Activated CD8-positive, alpha-beta T cell treated with anti-CD3 and anti-CD28 coated beads, Interleukin-2, amount 10 ng/mL, durations not matched to agents 7 days and 5 days (primary cell): ENCODE results near the gene OR52L1. TPM values are rescaled to one million over a fixed set of nuclear protein-coding genes. Genes with fewer than 3 reads are reported as not detected.

ENCODE experiments used
- ATAC-seq: fragments of 150-1000 bp; cut with Tn5 transposase; one replicate; pipeline ENCODE4 v1.10.0; 2021; ENCODE audit warnings: moderate library complexity
- CTCF ChIA-PET: fragments of 350-600 bp; sonication (Branson Sonifier 250); formaldehyde crosslinking; loops from one replicate; lab custom pipeline; 2021; ENCODE audit warnings: antibody characterized with exemption; lab: Charles Lee
- POLR2A ChIA-PET: fragments of 350-600 bp; sonication (Branson Sonifier 250); formaldehyde crosslinking; loops from one replicate; lab custom pipeline; 2021; ENCODE audit warnings: antibody characterized with exemption; lab: Charles Lee
- DNase-seq: peaks from one replicate; pipeline ENCODE4 v3.0.0-alpha.2; 2020
- H3K27ac Mint-ChIP-seq: one replicate; pipeline ENCODE4 v1.8.0; 2021; ENCODE audit warnings: mild to moderate bottlenecking, mixed read lengths
- H3K27me3 Mint-ChIP-seq: one replicate; pipeline ENCODE4 v1.8.0; 2021; ENCODE audit warnings: low read depth, mixed read lengths
- H3K36me3 Mint-ChIP-seq: one replicate; pipeline ENCODE4 v1.8.0; 2021; ENCODE audit warnings: low read depth, mixed read lengths
- H3K4me1 Mint-ChIP-seq: one replicate; pipeline ENCODE4 v1.8.0; 2021; ENCODE audit warnings: low read depth, mixed read lengths
- H3K4me3 Mint-ChIP-seq: one replicate; pipeline ENCODE4 v1.8.0; 2021; ENCODE audit warnings: mild to moderate bottlenecking, mixed read lengths
- H3K9me3 Mint-ChIP-seq: one replicate; pipeline ENCODE4 v1.8.0; 2022; ENCODE audit warnings: mixed read lengths; ENCODE audit not compliant: insufficient read depth
- total RNA-seq, 2 experiments: library from RNA; stranded (reverse); gene quantifications; one replicate each; pipeline ENCODE4 v1.2.3, GENCODE V29; 2021

Gene OR52L1
- total RNA-seq, result not detected

- CTCF ChIA-PET, result no interaction called here
- no peaks in the 10 kb centered on the region for H3K4me1 Mint-ChIP-seq
- ATAC-seq (no peak), DNase-seq (no peak)
- no peaks in the 10 kb centered on the region for H3K9me3 Mint-ChIP-seq
- no peak within 1 kb of the TSS for H3K4me3 Mint-ChIP-seq
- POLR2A ChIA-PET, result no interaction called here
- H3K27me3 Mint-ChIP-seq, result peaks cover 8% of the 10 kb centered on the region
- H3K27ac Mint-ChIP-seq, result no peak within 1 kb of the TSS
- no peaks in the 10 kb centered on the region for H3K36me3 Mint-ChIP-seq
Observed at GRCh38 chr11:5986885-5987284, at the start of gene OR52L1. OR52L1 (minus strand) TSS chr11:5986985; CDS start chr11:5986930, 55 bp downstream.

- Mint-ChIP-seq H3K27ac (no peak within 1 kb of the TSS), H3K9me3 (no peaks in the 10 kb centered on the region), H3K27me3 (peaks cover 10% of the 10 kb centered on the region), H3K4me1 (no peaks in the 10 kb centered on the region), H3K4me3 (no peak within 1 kb of the TSS), H3K36me3 (no peaks in the 10 kb centered on the region)
- ChIA-PET POLR2A (no interaction called here), CTCF (no interaction called here)
- ATAC-seq, result no peak
- DNase-seq, result no peak
Observed at GRCh38 chr11:6030708-6031405, 44.1 kb upstream of the OR52L1 start, which contains the start of gene OR56A1. OR56A1 (minus strand) TSS chr11:6030758; CDS start chr11:6027692, 3,066 bp downstream.

GRCh38 chr11:6027501-6027900 lies 40.7 kb upstream of the OR52L1 start:
- DNase-seq, result no peak
- Mint-ChIP-seq H3K36me3 (no peaks in the 10 kb centered on the region), H3K27ac (no peak overlapping the region), H3K4me3 (no peak overlapping the region), H3K9me3 (no peaks in the 10 kb centered on the region), H3K27me3 (peaks cover 17% of the 10 kb centered on the region), H3K4me1 (no peaks in the 10 kb centered on the region)
- POLR2A ChIA-PET, result interaction anchor here (0.6 kb wide), 1 partner anchor 103 kb away, joined by 3 read pairs; no protein-coding TSS in a partner anchor
- ATAC-seq, result no peak
- CTCF ChIA-PET, result no interaction called here

GRCh38 chr11:6025056-6025455 lies 38.3 kb upstream of the OR52L1 start:
- no peak overlapping the region for H3K27ac Mint-ChIP-seq
- no peaks in the 10 kb centered on the region for H3K4me1 Mint-ChIP-seq
- no peak overlapping the region for H3K4me3 Mint-ChIP-seq
- H3K9me3 Mint-ChIP-seq, result no peaks in the 10 kb centered on the region
- CTCF ChIA-PET, result no interaction called here
- ATAC-seq (no peak), DNase-seq (no peak)
- H3K36me3 Mint-ChIP-seq, result no peaks in the 10 kb centered on the region
- peaks cover 17% of the 10 kb centered on the region for H3K27me3 Mint-ChIP-seq
- POLR2A ChIA-PET, result no interaction called here

GRCh38 chr11:6022956-6023355 lies 36.2 kb upstream of the OR52L1 start:
- Mint-ChIP-seq H3K4me1 (no peaks in the 10 kb centered on the region), H3K4me3 (no peak overlapping the region), H3K9me3 (no peaks in the 10 kb centered on the region), H3K27me3 (peaks cover 26% of the 10 kb centered on the region), H3K36me3 (no peaks in the 10 kb centered on the region), H3K27ac (no peak overlapping the region)
- DNase-seq (peak; percentile 30), ATAC-seq (peak; percentile 64)
- CTCF ChIA-PET, result interaction anchor here (0.6 to 1.5 kb wide), 8 partner anchors 13 to 356 kb away, joined by 3 to 12 read pairs (median 4); no protein-coding TSS in a partner anchor
- POLR2A ChIA-PET, result interaction anchor here (1.2 kb wide), 1 partner anchor 11 kb away, joined by 3 read pairs; no protein-coding TSS in a partner anchor

- ATAC-seq, result no peak
- Mint-ChIP-seq H3K27ac (no peak overlapping the region), H3K9me3 (peaks cover 11% of the 10 kb centered on the region), H3K36me3 (no peaks in the 10 kb centered on the region), H3K4me3 (no peak overlapping the region), H3K27me3 (peaks cover 10% of the 10 kb centered on the region), H3K4me1 (no peaks in the 10 kb centered on the region)
- CTCF ChIA-PET, result interaction anchor here (0.6 to 0.9 kb wide), 2 partner anchors 11 to 938 kb away, joined by 3 read pairs; no protein-coding TSS in a partner anchor
- no peak for DNase-seq
- POLR2A ChIA-PET, result no interaction called here
Observed at GRCh38 chr11:6013042-6013441, 26.3 kb upstream of the OR52L1 start.

GRCh38 chr11:6012035-6012668 lies 25.4 kb upstream of the OR52L1 start:
- Mint-ChIP-seq H3K4me1 (no peaks in the 10 kb centered on the region), H3K9me3 (peaks cover 4% of the 10 kb centered on the region), H3K36me3 (no peaks in the 10 kb centered on the region), H3K27ac (no peak overlapping the region), H3K4me3 (no peak overlapping the region), H3K27me3 (peaks cover 8% of the 10 kb centered on the region)
- POLR2A ChIA-PET, result interaction anchor here (1.0 kb wide), 1 partner anchor 11 kb away, joined by 3 read pairs; no protein-coding TSS in a partner anchor
- CTCF ChIA-PET, result interaction anchor here (0.9 kb wide), 1 partner anchor 10 kb away, joined by 3 read pairs; no protein-coding TSS in a partner anchor
- DNase-seq (no peak), ATAC-seq (no peak)

- CTCF ChIA-PET, result no interaction called here
Observed at GRCh38 chr11:6006846-6007245, 20.1 kb upstream of the OR52L1 start, which contains the start of gene OR56A4. OR56A4 (minus strand) TSS chr11:6006946; CDS start chr11:6002992, 3,954 bp downstream.

GRCh38 chr11:6006395-6006794 lies 19.6 kb upstream of the OR52L1 start:
- no peak for ATAC-seq
- peaks cover 8% of the 10 kb centered on the region for H3K27me3 Mint-ChIP-seq
- no peak overlapping the region for H3K4me3 Mint-ChIP-seq
- no peaks in the 10 kb centered on the region for H3K4me1 Mint-ChIP-seq
- no peaks in the 10 kb centered on the region for H3K36me3 Mint-ChIP-seq
- ChIA-PET POLR2A (no interaction called here), CTCF (no interaction called here)
- DNase-seq, result no peak
- no peaks in the 10 kb centered on the region for H3K9me3 Mint-ChIP-seq
- no peak overlapping the region for H3K27ac Mint-ChIP-seq

More at GRCh38 chr11:6006846-6007245, 20.1 kb upstream of the OR52L1 start, which contains the start of gene OR56A4:
- H3K4me1 Mint-ChIP-seq, result no peaks in the 10 kb centered on the region
- peaks cover 8% of the 10 kb centered on the region for H3K27me3 Mint-ChIP-seq
- no peak within 1 kb of the TSS for H3K4me3 Mint-ChIP-seq
- no peak within 1 kb of the TSS for H3K27ac Mint-ChIP-seq
- DNase-seq (no peak), ATAC-seq (no peak)
- H3K36me3 Mint-ChIP-seq, result no peaks in the 10 kb centered on the region
- H3K9me3 Mint-ChIP-seq, result no peaks in the 10 kb centered on the region
- POLR2A ChIA-PET, result no interaction called here

- Mint-ChIP-seq H3K27ac (no peak overlapping the region), H3K9me3 (no peaks in the 10 kb centered on the region), H3K27me3 (no peaks in the 10 kb centered on the region), H3K4me1 (no peaks in the 10 kb centered on the region), H3K36me3 (no peaks in the 10 kb centered on the region), H3K4me3 (no peak overlapping the region)
- DNase-seq (no peak), ATAC-seq (no peak)
- POLR2A ChIA-PET, result no interaction called here
- CTCF ChIA-PET, result interaction anchor here (1.1 kb wide), 1 partner anchor 10 kb away, joined by 3 read pairs; no protein-coding TSS in a partner anchor
Observed at GRCh38 chr11:6002202-6002699, 15.5 kb upstream of the OR52L1 start.

- Mint-ChIP-seq H3K4me3 (no peak overlapping the region), H3K9me3 (no peaks in the 10 kb centered on the region), H3K27me3 (peaks cover 3% of the 10 kb centered on the region), H3K27ac (no peak overlapping the region), H3K36me3 (no peaks in the 10 kb centered on the region), H3K4me1 (no peaks in the 10 kb centered on the region)
- ChIA-PET CTCF (no interaction called here), POLR2A (no interaction called here)
- DNase-seq (no peak), ATAC-seq (no peak)
Observed at GRCh38 chr11:5994791-5995190, 8.0 kb upstream of the OR52L1 start.
